ENCODE results near the gene CDYL2.

The CDYL2 gene

GRCh38 chr16:80707686-80708085 is 96.7 kb downstream of the CDYL2 start:
- no peak for DNase-seq (ENCODE audit: low read depth, low spot score)

- DNase-seq (ENCODE audit: low read depth, low spot score), result no peak
Observed at GRCh38 chr16:80705596-80705995, 98.8 kb downstream of the CDYL2 start.

GRCh38 chr16:80704751-80705505 is 99.5 kb downstream of the CDYL2 start:
- DNase-seq (ENCODE audit: low read depth, low spot score), result no peak

GRCh38 chr16:80703131-80704071 is 101.0 kb downstream of the CDYL2 start:
- no peak for DNase-seq (ENCODE audit: low read depth, low spot score)

- DNase-seq (ENCODE audit: low read depth, low spot score), result no peak
Observed at GRCh38 chr16:80702696-80703095, 101.7 kb downstream of the CDYL2 start.

- no peak for DNase-seq (ENCODE audit: low read depth, low spot score)
Observed at GRCh38 chr16:80700558-80700957, 103.8 kb downstream of the CDYL2 start.

GRCh38 chr16:80695020-80695419 is 109.4 kb downstream of the CDYL2 start:
- no peak for DNase-seq (ENCODE audit: low read depth, low spot score)

GRCh38 chr16:80693553-80693952 is 110.8 kb downstream of the CDYL2 start:
- no peak for DNase-seq (ENCODE audit: low read depth, low spot score)

GRCh38 chr16:80692270-80692669 is 112.1 kb downstream of the CDYL2 start:
- no peak for DNase-seq (ENCODE audit: low read depth, low spot score)

GRCh38 chr16:80691111-80691741 is 113.2 kb downstream of the CDYL2 start:
- DNase-seq (ENCODE audit: low read depth, low spot score), result no peak

- no peak for DNase-seq (ENCODE audit: low read depth, low spot score)
Observed at GRCh38 chr16:80689487-80689886, 114.9 kb downstream of the CDYL2 start.

- no peak for DNase-seq (ENCODE audit: low read depth, low spot score)
Observed at GRCh38 chr16:80687606-80688005, 116.8 kb downstream of the CDYL2 start.

GRCh38 chr16:80684906-80685305 is 119.5 kb downstream of the CDYL2 start:
- no peak for DNase-seq (ENCODE audit: low read depth, low spot score)

GRCh38 chr16:80684136-80684765 is 120.1 kb downstream of the CDYL2 start:
- DNase-seq (ENCODE audit: low read depth, low spot score), result no peak

GRCh38 chr16:80683646-80684045 is 120.8 kb downstream of the CDYL2 start:
- no peak for DNase-seq (ENCODE audit: low read depth, low spot score)

GRCh38 chr16:80682421-80683070 is 121.9 kb downstream of the CDYL2 start:
- no peak for DNase-seq (ENCODE audit: low read depth, low spot score)

- no peak for DNase-seq (ENCODE audit: low read depth, low spot score)
Observed at GRCh38 chr16:80681436-80681835, 123.0 kb downstream of the CDYL2 start.

GRCh38 chr16:80680839-80681238 is 123.6 kb downstream of the CDYL2 start:
- DNase-seq (ENCODE audit: low read depth, low spot score), result no peak

- no peak for DNase-seq (ENCODE audit: low read depth, low spot score)
Observed at GRCh38 chr16:80680046-80680445, 124.4 kb downstream of the CDYL2 start.

- no peak for DNase-seq (ENCODE audit: low read depth, low spot score)
Observed at GRCh38 chr16:80674884-80675283, 129.5 kb downstream of the CDYL2 start.

GRCh38 chr16:80672379-80672778 is 132.0 kb downstream of the CDYL2 start:
- DNase-seq (ENCODE audit: low read depth, low spot score), result no peak
